Endodermal cell (in vitro differentiated cells): Measurements from ENCODE around the gene PSMB10. TPM values are rescaled to one million over a fixed set of nuclear protein-coding genes. Genes with fewer than 3 reads are reported as not detected.

Experiments used
- DNase-seq: peaks from one replicate; pipeline ENCODE4 v3.0.0-alpha.2; 2017
- H3K27ac ChIP-seq: 2 replicates; pipeline ENCODE4 v1.5.1; 2013; ENCODE audit warnings: mild to moderate bottlenecking, low read depth, low read length, moderate library complexity
- H3K27me3 ChIP-seq: 2 replicates; pipeline ENCODE4 v1.6.1; 2013; ENCODE audit warnings: mild to moderate bottlenecking, low read length, moderate library complexity; ENCODE audit not compliant: insufficient read depth, control insufficient read depth, poor library complexity, severe bottlenecking
- H3K36me3 ChIP-seq: 2 replicates; pipeline ENCODE4 v1.7.0; 2013; ENCODE audit warnings: mild to moderate bottlenecking, low read length, moderate library complexity; ENCODE audit not compliant: control insufficient read depth, insufficient read depth
- H3K4me1 ChIP-seq: one replicate; pipeline ENCODE4 v1.7.0; 2013; ENCODE audit warnings: low read length; ENCODE audit not compliant: control insufficient read depth, insufficient read depth
- H3K4me3 ChIP-seq: 2 replicates; pipeline ENCODE4 v1.5.1; 2013; ENCODE audit warnings: mild to moderate bottlenecking, low read length, moderate library complexity
- H3K9ac ChIP-seq: 2 replicates; pipeline ENCODE4 v1.6.1; 2013; ENCODE audit warnings: mild to moderate bottlenecking, low read length, moderate library complexity; ENCODE audit not compliant: poor library complexity, severe bottlenecking; ENCODE audit errors: extremely low read depth
- H3K9me3 ChIP-seq: 2 replicates; pipeline ENCODE4 v1.6.1; 2013; ENCODE audit warnings: mild to moderate bottlenecking, low read length, moderate library complexity; ENCODE audit not compliant: control insufficient read depth
- H3K27ac Mint-ChIP-seq: 2 replicates; pipeline ENCODE4 v1.8.0; 2020; ENCODE audit warnings: mixed read lengths
- H3K27me3 Mint-ChIP-seq: 2 replicates; pipeline ENCODE4 v1.8.0; 2021; ENCODE audit warnings: mild to moderate bottlenecking, mixed read lengths; ENCODE audit not compliant: insufficient read depth
- H3K36me3 Mint-ChIP-seq: 2 replicates; pipeline ENCODE4 v1.8.0; 2020; ENCODE audit warnings: low read depth, mixed read lengths
- H3K4me1 Mint-ChIP-seq: 2 replicates; pipeline ENCODE4 v1.8.0; 2020; ENCODE audit warnings: mixed read lengths
- H3K4me3 Mint-ChIP-seq: 2 replicates; pipeline ENCODE4 v1.8.0; 2020; ENCODE audit warnings: mild to moderate bottlenecking, moderate library complexity, mixed read lengths
- H3K9me3 Mint-ChIP-seq: 2 replicates; pipeline ENCODE4 v1.8.0; 2020; ENCODE audit warnings: mild to moderate bottlenecking, mixed read lengths
- CTCF ChIP-seq: fragments of 200-600 bp; sonication (generic); conservative IDR thresholded peaks from 2 replicates; pipeline ENCODE4 v1.5.0; 2021; ENCODE audit warnings: antibody characterized with exemption, mild to moderate bottlenecking
- WGBS, 2 experiments: methylation state at CpG; one replicate each; pipeline versions ENCODE4 v1.1.5 to v1.1.7; 2013; ENCODE audit warnings: missing lambda C conversion rate in 2 of 2, mixed read lengths in 1 of 2; ENCODE audit not compliant: insufficient coverage in 1 of 2, insufficient read length in 1 of 2; 5-methylcytosine and 5-hydroxymethylcytosine counted together
- total RNA-seq, 2 donors: library from RNA; stranded (reverse); fragmentation: NEBNext Ultra II Directional in 1 of 2; extraction: Animal tissue kit (Norgen Biotek cat#: 25700) in 1 of 2; gene quantifications; 2 replicates in 1 of 2; 3 replicates in 1 of 2; pipeline ENCODE4 v1.2.1, GENCODE V29; 2021

The PSMB10 gene
- total RNA-seq, 2 donors from 2014 or later: 15.5 to 16.5 TPM

- Mint-ChIP-seq H3K27me3 (no peaks in the 10 kb centered on the region), H3K27ac (peak overlapping the region; percentile 21), H3K4me3 (no peak overlapping the region), H3K4me1 (no peaks in the 10 kb centered on the region), H3K9me3 (no peaks in the 10 kb centered on the region), H3K36me3 (peaks cover 41% of the 10 kb centered on the region)
- Histone ChIP-seq H3K27ac (no peak overlapping the region), H3K9me3 (no peaks in the 10 kb centered on the region), H3K4me1 (no peaks in the 10 kb centered on the region), H3K4me3 (no peak overlapping the region), H3K36me3 (peaks cover 38% of the 10 kb centered on the region), H3K9ac (no peak overlapping the region), H3K27me3 (no peaks in the 10 kb centered on the region)
- no peak for TF ChIP-seq CTCF
- DNase-seq: no peak
- 96 to 97% methylated on average over 5 to 7 of the region's 8 CpGs for WGBS, 2 experiments
Observed at GRCh38 chr16:67953641-67954375, 17.2 kb upstream of the PSMB10 start.

- no peaks in the 10 kb centered on the region for H3K9me3 Mint-ChIP-seq
- Histone ChIP-seq H3K9ac (no peak overlapping the region), H3K27ac (no peak overlapping the region), H3K36me3 (peaks cover 35% of the 10 kb centered on the region), H3K4me1 (no peaks in the 10 kb centered on the region), H3K9me3 (no peaks in the 10 kb centered on the region), H3K4me3 (no peak overlapping the region), H3K27me3 (no peaks in the 10 kb centered on the region)
- WGBS, 2 experiments: 94 to 98% methylated on average over 8 to 12 of the region's 12 CpGs
- no peak for TF ChIP-seq CTCF
- H3K4me3 Mint-ChIP-seq: no peak overlapping the region
- H3K4me1 Mint-ChIP-seq: no peaks in the 10 kb centered on the region
- no peaks in the 10 kb centered on the region for H3K27me3 Mint-ChIP-seq
- H3K27ac Mint-ChIP-seq: no peak overlapping the region
- peaks cover 30% of the 10 kb centered on the region for H3K36me3 Mint-ChIP-seq
- no peak for DNase-seq
Observed at GRCh38 chr16:67951485-67951884, 14.8 kb upstream of the PSMB10 start.

GRCh38 chr16:67950335-67950843 lies 13.7 kb upstream of the PSMB10 start:
- peaks cover 40% of the 10 kb centered on the region for H3K36me3 Mint-ChIP-seq
- Histone ChIP-seq H3K9me3 (no peaks in the 10 kb centered on the region), H3K36me3 (peaks cover 40% of the 10 kb centered on the region), H3K4me3 (no peak overlapping the region), H3K27ac (no peak overlapping the region), H3K4me1 (no peaks in the 10 kb centered on the region), H3K27me3 (no peaks in the 10 kb centered on the region), H3K9ac (no peak overlapping the region)
- no peak overlapping the region for H3K4me3 Mint-ChIP-seq
- DNase-seq: no peak
- H3K27ac Mint-ChIP-seq: no peak overlapping the region
- H3K27me3 Mint-ChIP-seq: no peaks in the 10 kb centered on the region
- TF ChIP-seq CTCF: no peak
- no peaks in the 10 kb centered on the region for H3K4me1 Mint-ChIP-seq
- 95 to 96% methylated on average over 12 to 15 of the region's 16 CpGs for WGBS, 2 experiments
- no peaks in the 10 kb centered on the region for H3K9me3 Mint-ChIP-seq
